WTC11 (cell line): ENCODE results near the gene CCL2. TPM values are rescaled to one million over a fixed set of nuclear protein-coding genes. Genes with fewer than 3 reads are reported as not detected.

Source experiments
- ATAC-seq: fragments of 200-7000 bp; cut with Tn5 transposase; 2 replicates; pipeline ENCODE4 v1.10.0; 2021; ENCODE audit warnings: mild to moderate bottlenecking, moderate library complexity
- CTCF ChIA-PET: fragments of 300-600 bp; sonication (Branson Sonifier 250); formaldehyde crosslinking; loops from one replicate; lab custom pipeline; 2021; ENCODE audit warnings: antibody characterized with exemption; lab: Charles Lee
- POLR2A ChIA-PET: fragments of 350-600 bp; sonication (Branson Sonifier 250); formaldehyde crosslinking; loops from one replicate; lab custom pipeline; 2021; ENCODE audit warnings: antibody characterized with exemption; lab: Charles Lee
- DNase-seq: peaks from one replicate; pipeline ENCODE4 v3.0.0; 2021; ENCODE audit warnings: low spot score
- H3K27ac Mint-ChIP-seq: 2 replicates; pipeline ENCODE4 v1.8.0; 2021; ENCODE audit warnings: mixed read lengths
- H3K27me3 Mint-ChIP-seq: 2 replicates; pipeline ENCODE4 v1.8.0; 2021; ENCODE audit warnings: low read depth, mild to moderate bottlenecking, moderate library complexity, mixed read lengths
- H3K36me3 Mint-ChIP-seq: 2 replicates; pipeline ENCODE4 v1.8.0; 2021; ENCODE audit warnings: mixed read lengths
- H3K4me1 Mint-ChIP-seq: 2 replicates; pipeline ENCODE4 v1.8.0; 2022; ENCODE audit warnings: mixed read lengths
- H3K4me3 Mint-ChIP-seq: 2 replicates; pipeline ENCODE4 v1.8.0; 2021; ENCODE audit warnings: mild to moderate bottlenecking, moderate library complexity, mixed read lengths
- H3K9me3 Mint-ChIP-seq: 2 replicates; pipeline ENCODE4 v1.8.0; 2021; ENCODE audit warnings: mixed read lengths
- ATF2 ChIP-seq: sonication (generic); formaldehyde crosslinking; IDR thresholded peaks from 2 replicates; pipeline ENCODE4 v1.8.1; 2022; ENCODE audit warnings: low read depth, missing genetic modification reagents, borderline replicate concordance
- ETV6 ChIP-seq: sonication (generic); formaldehyde crosslinking; IDR thresholded peaks from 2 replicates; pipeline ENCODE4 v1.8.1; 2022; ENCODE audit warnings: mild to moderate bottlenecking, missing genetic modification reagents
- KAT7 ChIP-seq: sonication (generic); formaldehyde crosslinking; IDR thresholded peaks from 2 replicates; pipeline ENCODE4 v1.8.1; 2023; ENCODE audit warnings: missing genetic modification reagents, mild to moderate bottlenecking, borderline replicate concordance
- MYBL2 ChIP-seq: sonication (generic); formaldehyde crosslinking; IDR thresholded peaks from 2 replicates; pipeline ENCODE4 v1.8.1; 2023; ENCODE audit warnings: mild to moderate bottlenecking, moderate library complexity, missing genetic modification reagents
- NFATC4 ChIP-seq: fragments of 250-450 bp; sonication (Bioruptor Pico); IDR thresholded peaks from 2 replicates; pipeline ENCODE4 v1.9.0; 2021; ENCODE audit warnings: mild to moderate bottlenecking
- NFYB ChIP-seq: sonication (generic); formaldehyde crosslinking; conservative IDR thresholded peaks from 2 replicates; pipeline ENCODE4 v1.8.0; 2022; ENCODE audit warnings: low read depth, missing genetic modification reagents
- NR1H2 ChIP-seq: sonication (generic); formaldehyde crosslinking; IDR thresholded peaks from 2 replicates; pipeline ENCODE4 v1.9.0; 2021; ENCODE audit warnings: mild to moderate bottlenecking, moderate library complexity, missing genetic modification reagents
- RORB ChIP-seq: fragments of 250-450 bp; sonication (Bioruptor Pico); IDR thresholded peaks from 2 replicates; pipeline ENCODE4 v1.9.0; 2021; ENCODE audit warnings: mild to moderate bottlenecking
- SMAD3 ChIP-seq: sonication (generic); formaldehyde crosslinking; IDR thresholded peaks from 2 replicates; pipeline ENCODE4 v1.8.0; 2022; ENCODE audit warnings: missing genetic modification reagents, mild to moderate bottlenecking, borderline replicate concordance
- SMAD4 ChIP-seq: sonication (generic); formaldehyde crosslinking; IDR thresholded peaks from 2 replicates; pipeline ENCODE4 v1.8.0; 2022; ENCODE audit warnings: mild to moderate bottlenecking, missing genetic modification reagents
- ZNF512 ChIP-seq: sonication (generic); formaldehyde crosslinking; IDR thresholded peaks from 2 replicates; pipeline ENCODE4 v1.8.1; 2022; ENCODE audit warnings: missing genetic modification reagents, borderline replicate concordance
- ZNF532 ChIP-seq: fragments of 250-450 bp; sonication (Bioruptor Pico); IDR thresholded peaks from 2 replicates; pipeline ENCODE4 v1.9.0; 2021; ENCODE audit warnings: mild to moderate bottlenecking, borderline replicate concordance
- ZNF671 ChIP-seq: fragments of 250-450 bp; sonication (Bioruptor Pico); IDR thresholded peaks from 2 replicates; pipeline ENCODE4 v1.8.0; 2021; ENCODE audit warnings: mild to moderate bottlenecking
- total RNA-seq: library from RNA; stranded (reverse); gene quantifications from 3 replicates; pipeline ENCODE4 v1.2.3, GENCODE V29; 2021
- TF ChIP-seq, protein P1 (sequence below): sonication (generic); formaldehyde crosslinking; IDR thresholded peaks from 2 replicates; pipeline ENCODE4 v1.8.0; 2023; ENCODE audit warnings: mild to moderate bottlenecking, missing genetic modification reagents
- TF ChIP-seq, protein P2 (sequence below): sonication (generic); formaldehyde crosslinking; IDR thresholded peaks from 2 replicates; pipeline ENCODE4 v1.8.0; 2022; ENCODE audit warnings: missing genetic modification reagents
- TF ChIP-seq, protein P3 (sequence below): sonication (generic); formaldehyde crosslinking; IDR thresholded peaks from 2 replicates; pipeline ENCODE4 v1.8.1; 2023; ENCODE audit warnings: mild to moderate bottlenecking, missing genetic modification reagents
- TF ChIP-seq, protein P4 (sequence below): fragments of 250-450 bp; sonication (Bioruptor Pico); IDR thresholded peaks from 2 replicates; pipeline ENCODE4 v2.1.2; 2022; ENCODE audit warnings: mild to moderate bottlenecking, moderate library complexity
- TF ChIP-seq, protein P5 (sequence below): sonication (generic); formaldehyde crosslinking; IDR thresholded peaks from 2 replicates; pipeline ENCODE4 v1.8.1; 2023; ENCODE audit warnings: mild to moderate bottlenecking, missing genetic modification reagents, moderate library complexity
- TF ChIP-seq, protein P6 (sequence below): sonication (generic); formaldehyde crosslinking; IDR thresholded peaks from 2 replicates; pipeline ENCODE4 v1.8.0; 2022; ENCODE audit warnings: mild to moderate bottlenecking, missing genetic modification reagents

CCL2 gene
- total RNA-seq, 1 experiment from 2014 or later = 5.3 TPM

DNA sequence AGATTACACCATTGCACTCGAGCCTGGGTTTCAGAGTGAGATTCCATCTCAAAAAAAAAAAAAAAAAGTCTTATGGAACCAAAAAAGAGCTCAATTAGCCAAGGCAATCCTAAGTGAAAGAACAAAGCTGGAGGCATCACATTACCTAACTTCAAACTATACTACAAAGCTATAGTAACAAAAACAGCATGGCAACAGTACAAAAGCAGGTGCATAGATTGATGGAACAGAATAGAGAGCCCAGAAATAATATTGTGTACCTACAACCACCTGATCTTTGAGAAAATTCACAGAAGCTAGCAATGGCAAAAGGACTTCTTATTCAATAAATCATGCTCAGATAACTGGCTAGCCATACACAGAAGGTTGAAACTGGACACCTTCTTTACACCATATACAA is 24.7 kb upstream of the CCL2 start:
- Mint-ChIP-seq H3K4me1 (peaks cover 25% of the 10 kb centered on the region), H3K9me3 (peaks cover 36% of the 10 kb centered on the region), H3K27me3 (peaks cover 7% of the 10 kb centered on the region), H3K27ac (no peak overlapping the region), H3K4me3 (no peak overlapping the region), H3K36me3 (peaks cover 19% of the 10 kb centered on the region)
- ATAC-seq (no peak), DNase-seq (no peak)
- POLR2A ChIA-PET = no interaction called here
- CTCF ChIA-PET = interaction anchor here (0.7 kb wide), 1 partner anchor 30 kb away, joined by 3 read pairs; no protein-coding TSS in a partner anchor
- TF ChIP-seq ZNF532 (CRISPR knock-in tag) (no peak), KAT7 (CRISPR knock-in tag) (no peak), NFYB (CRISPR knock-in tag) (no peak), ZNF671 (CRISPR knock-in tag) (no peak), MYBL2 (no peak), NFATC4 (CRISPR knock-in tag) (no peak), NR1H2 (no peak), ATF2 (CRISPR knock-in tag) (no peak), ETV6 (no peak), SMAD3 (CRISPR knock-in tag) (no peak), SMAD4 (CRISPR knock-in tag) (no peak), RORB (no peak), ZNF512 (CRISPR knock-in tag) (no peak)
- TF ChIP-seq, protein P1, sequence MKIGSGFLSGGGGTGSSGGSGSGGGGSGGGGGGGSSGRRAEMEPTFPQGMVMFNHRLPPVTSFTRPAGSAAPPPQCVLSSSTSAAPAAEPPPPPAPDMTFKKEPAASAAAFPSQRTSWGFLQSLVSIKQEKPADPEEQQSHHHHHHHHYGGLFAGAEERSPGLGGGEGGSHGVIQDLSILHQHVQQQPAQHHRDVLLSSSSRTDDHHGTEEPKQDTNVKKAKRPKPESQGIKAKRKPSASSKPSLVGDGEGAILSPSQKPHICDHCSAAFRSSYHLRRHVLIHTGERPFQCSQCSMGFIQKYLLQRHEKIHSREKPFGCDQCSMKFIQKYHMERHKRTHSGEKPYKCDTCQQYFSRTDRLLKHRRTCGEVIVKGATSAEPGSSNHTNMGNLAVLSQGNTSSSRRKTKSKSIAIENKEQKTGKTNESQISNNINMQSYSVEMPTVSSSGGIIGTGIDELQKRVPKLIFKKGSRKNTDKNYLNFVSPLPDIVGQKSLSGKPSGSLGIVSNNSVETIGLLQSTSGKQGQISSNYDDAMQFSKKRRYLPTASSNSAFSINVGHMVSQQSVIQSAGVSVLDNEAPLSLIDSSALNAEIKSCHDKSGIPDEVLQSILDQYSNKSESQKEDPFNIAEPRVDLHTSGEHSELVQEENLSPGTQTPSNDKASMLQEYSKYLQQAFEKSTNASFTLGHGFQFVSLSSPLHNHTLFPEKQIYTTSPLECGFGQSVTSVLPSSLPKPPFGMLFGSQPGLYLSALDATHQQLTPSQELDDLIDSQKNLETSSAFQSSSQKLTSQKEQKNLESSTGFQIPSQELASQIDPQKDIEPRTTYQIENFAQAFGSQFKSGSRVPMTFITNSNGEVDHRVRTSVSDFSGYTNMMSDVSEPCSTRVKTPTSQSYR (CRISPR knock-in tag) = no peak
- TF ChIP-seq, protein P2, sequence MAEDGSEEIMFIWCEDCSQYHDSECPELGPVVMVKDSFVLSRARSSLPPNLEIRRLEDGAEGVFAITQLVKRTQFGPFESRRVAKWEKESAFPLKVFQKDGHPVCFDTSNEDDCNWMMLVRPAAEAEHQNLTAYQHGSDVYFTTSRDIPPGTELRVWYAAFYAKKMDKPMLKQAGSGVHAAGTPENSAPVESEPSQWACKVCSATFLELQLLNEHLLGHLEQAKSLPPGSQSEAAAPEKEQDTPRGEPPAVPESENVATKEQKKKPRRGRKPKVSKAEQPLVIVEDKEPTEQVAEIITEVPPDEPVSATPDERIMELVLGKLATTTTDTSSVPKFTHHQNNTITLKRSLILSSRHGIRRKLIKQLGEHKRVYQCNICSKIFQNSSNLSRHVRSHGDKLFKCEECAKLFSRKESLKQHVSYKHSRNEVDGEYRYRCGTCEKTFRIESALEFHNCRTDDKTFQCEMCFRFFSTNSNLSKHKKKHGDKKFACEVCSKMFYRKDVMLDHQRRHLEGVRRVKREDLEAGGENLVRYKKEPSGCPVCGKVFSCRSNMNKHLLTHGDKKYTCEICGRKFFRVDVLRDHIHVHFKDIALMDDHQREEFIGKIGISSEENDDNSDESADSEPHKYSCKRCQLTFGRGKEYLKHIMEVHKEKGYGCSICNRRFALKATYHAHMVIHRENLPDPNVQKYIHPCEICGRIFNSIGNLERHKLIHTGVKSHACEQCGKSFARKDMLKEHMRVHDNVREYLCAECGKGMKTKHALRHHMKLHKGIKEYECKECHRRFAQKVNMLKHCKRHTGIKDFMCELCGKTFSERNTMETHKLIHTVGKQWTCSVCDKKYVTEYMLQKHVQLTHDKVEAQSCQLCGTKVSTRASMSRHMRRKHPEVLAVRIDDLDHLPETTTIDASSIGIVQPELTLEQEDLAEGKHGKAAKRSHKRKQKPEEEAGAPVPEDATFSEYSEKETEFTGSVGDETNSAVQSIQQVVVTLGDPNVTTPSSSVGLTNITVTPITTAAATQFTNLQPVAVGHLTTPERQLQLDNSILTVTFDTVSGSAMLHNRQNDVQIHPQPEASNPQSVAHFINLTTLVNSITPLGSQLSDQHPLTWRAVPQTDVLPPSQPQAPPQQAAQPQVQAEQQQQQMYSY = no peak
- TF ChIP-seq, protein P3, sequence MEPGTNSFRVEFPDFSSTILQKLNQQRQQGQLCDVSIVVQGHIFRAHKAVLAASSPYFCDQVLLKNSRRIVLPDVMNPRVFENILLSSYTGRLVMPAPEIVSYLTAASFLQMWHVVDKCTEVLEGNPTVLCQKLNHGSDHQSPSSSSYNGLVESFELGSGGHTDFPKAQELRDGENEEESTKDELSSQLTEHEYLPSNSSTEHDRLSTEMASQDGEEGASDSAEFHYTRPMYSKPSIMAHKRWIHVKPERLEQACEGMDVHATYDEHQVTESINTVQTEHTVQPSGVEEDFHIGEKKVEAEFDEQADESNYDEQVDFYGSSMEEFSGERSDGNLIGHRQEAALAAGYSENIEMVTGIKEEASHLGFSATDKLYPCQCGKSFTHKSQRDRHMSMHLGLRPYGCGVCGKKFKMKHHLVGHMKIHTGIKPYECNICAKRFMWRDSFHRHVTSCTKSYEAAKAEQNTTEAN (CRISPR knock-in tag) = no peak
- TF ChIP-seq, protein P4, sequence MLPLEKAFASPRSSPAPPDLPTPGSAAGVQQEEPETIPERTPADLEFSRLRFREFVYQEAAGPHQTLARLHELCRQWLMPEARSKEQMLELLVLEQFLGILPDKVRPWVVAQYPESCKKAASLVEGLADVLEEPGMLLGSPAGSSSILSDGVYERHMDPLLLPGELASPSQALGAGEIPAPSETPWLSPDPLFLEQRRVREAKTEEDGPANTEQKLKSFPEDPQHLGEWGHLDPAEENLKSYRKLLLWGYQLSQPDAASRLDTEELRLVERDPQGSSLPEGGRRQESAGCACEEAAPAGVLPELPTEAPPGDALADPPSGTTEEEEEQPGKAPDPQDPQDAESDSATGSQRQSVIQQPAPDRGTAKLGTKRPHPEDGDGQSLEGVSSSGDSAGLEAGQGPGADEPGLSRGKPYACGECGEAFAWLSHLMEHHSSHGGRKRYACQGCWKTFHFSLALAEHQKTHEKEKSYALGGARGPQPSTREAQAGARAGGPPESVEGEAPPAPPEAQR (CRISPR knock-in tag) = no peak
- TF ChIP-seq, protein P5, sequence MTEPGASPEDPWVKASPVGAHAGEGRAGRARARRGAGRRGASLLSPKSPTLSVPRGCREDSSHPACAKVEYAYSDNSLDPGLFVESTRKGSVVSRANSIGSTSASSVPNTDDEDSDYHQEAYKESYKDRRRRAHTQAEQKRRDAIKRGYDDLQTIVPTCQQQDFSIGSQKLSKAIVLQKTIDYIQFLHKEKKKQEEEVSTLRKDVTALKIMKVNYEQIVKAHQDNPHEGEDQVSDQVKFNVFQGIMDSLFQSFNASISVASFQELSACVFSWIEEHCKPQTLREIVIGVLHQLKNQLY (CRISPR knock-in tag) = no peak
- TF ChIP-seq, protein P6, sequence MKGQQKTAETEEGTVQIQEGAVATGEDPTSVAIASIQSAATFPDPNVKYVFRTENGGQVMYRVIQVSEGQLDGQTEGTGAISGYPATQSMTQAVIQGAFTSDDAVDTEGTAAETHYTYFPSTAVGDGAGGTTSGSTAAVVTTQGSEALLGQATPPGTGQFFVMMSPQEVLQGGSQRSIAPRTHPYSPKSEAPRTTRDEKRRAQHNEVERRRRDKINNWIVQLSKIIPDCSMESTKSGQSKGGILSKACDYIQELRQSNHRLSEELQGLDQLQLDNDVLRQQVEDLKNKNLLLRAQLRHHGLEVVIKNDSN (CRISPR knock-in tag) = no peak
